Stimulated activated CD8-positive, alpha-beta memory T cell treated with anti-CD3 and anti-CD28 coated beads, Interleukin-4, amount 100 ng/mL, for 24 hours (primary cell): ENCODE measurements around the gene CEP57L1.
"Not testable (repeated sequence)": the region's sequence is repeated elsewhere in the genome, so short reads cannot be mapped to it uniquely, and the experiment has no call there.

Experiments used
- DNase-seq: peaks from one replicate; pipeline ENCODE4 v3.0.0-alpha.2; 2020; ENCODE audit warnings: low read depth

CEP57L1 gene

GRCh38 chr6:109073344-109074132 is 21.8 kb upstream of the CEP57L1 start:
- DNase-seq = no peak

- no peak for DNase-seq
Observed at GRCh38 chr6:109074133-109074415, 21.2 kb upstream of the CEP57L1 start.

- DNase-seq = no peak
Observed at GRCh38 chr6:109075934-109076333, 19.4 kb upstream of the CEP57L1 start.

GRCh38 chr6:109076377-109076776 is 18.9 kb upstream of the CEP57L1 start:
- DNase-seq = no peak

GRCh38 chr6:109079981-109080380 is 15.3 kb upstream of the CEP57L1 start:
- DNase-seq = no peak

GRCh38 chr6:109081026-109081425 is 14.3 kb upstream of the CEP57L1 start:
- DNase-seq = no peak

GRCh38 chr6:109081516-109082187 is 13.7 kb upstream of the CEP57L1 start:
- DNase-seq = no peak

- DNase-seq = no peak
Observed at GRCh38 chr6:109082188-109082577, 13.1 kb upstream of the CEP57L1 start.

- no peak for DNase-seq
Observed at GRCh38 chr6:109083657-109084056, 11.7 kb upstream of the CEP57L1 start.

- not testable (repeated sequence) for DNase-seq
Observed at GRCh38 chr6:109084146-109084545, 11.2 kb upstream of the CEP57L1 start.

- no peak for DNase-seq
Observed at GRCh38 chr6:109087661-109088264, 7.5 kb upstream of the CEP57L1 start.

GRCh38 chr6:109088995-109089394 is 6.3 kb upstream of the CEP57L1 start:
- no peak for DNase-seq

- no peak for DNase-seq
Observed at GRCh38 chr6:109091314-109092024, 3.8 kb upstream of the CEP57L1 start.

GRCh38 chr6:109092074-109092473 is 3.2 kb upstream of the CEP57L1 start:
- no peak for DNase-seq

GRCh38 chr6:109093732-109094415 is 1.4 kb upstream of the CEP57L1 start:
- DNase-seq = no peak

- DNase-seq = peak; percentile 84
Observed at GRCh38 chr6:109094416-109095035, 781 bp upstream of the CEP57L1 start, which contains the start of gene SESN1. Gene SESN1, minus strand, starts transcription at chr6:109094846. Its CDS starts 773 bp downstream, at chr6:109094073.

- no peak for DNase-seq
Observed at GRCh38 chr6:109095835-109096084, 453 bp downstream of the CEP57L1 start.

GRCh38 chr6:109096208-109096607 is 901 bp downstream of the CEP57L1 start:
- no peak for DNase-seq

GRCh38 chr6:109097661-109098060 is 2.4 kb downstream of the CEP57L1 start:
- no peak for DNase-seq

- no peak for DNase-seq
Observed at GRCh38 chr6:109102762-109103161, 7.5 kb downstream of the CEP57L1 start.

- DNase-seq = no peak
Observed at GRCh38 chr6:109103942-109104341, 8.6 kb downstream of the CEP57L1 start.

- no peak for DNase-seq
Observed at GRCh38 chr6:109104512-109104911, 9.2 kb downstream of the CEP57L1 start.
